ENCODE data around the gene NPPB.

DNA sequence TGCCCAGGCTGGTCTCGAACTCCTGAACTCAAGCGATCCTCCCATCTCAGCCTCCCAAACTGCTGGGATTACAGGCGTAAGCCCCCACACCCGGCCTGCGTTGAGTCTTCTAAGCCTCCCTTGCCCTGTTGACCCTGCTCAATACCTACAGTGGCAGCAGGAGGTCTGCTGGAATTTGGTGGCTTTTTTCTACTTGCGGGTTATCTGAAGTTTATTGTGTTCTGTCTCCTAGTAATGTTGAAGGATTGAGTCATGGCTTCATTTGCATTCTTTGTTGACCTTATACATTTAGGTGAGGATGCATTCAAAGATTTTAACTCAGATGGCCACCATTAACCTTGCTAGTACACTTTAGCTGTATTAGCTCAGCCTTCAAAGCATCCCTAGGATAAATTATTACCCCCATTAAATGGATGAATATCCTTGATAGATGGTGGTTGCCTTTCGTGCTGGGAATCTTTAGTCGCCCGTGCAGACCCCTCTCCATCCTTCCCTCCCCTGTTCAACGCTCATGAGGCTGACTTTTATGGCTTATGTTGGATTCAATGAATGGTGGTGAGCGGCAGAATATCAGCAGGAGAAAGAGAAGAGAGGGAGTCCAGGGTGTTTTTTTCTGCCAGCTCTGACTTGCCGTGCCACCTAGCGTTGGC lies 9.7 kb upstream of the NPPB start:
- TF ChIP-seq, protein P1, sequence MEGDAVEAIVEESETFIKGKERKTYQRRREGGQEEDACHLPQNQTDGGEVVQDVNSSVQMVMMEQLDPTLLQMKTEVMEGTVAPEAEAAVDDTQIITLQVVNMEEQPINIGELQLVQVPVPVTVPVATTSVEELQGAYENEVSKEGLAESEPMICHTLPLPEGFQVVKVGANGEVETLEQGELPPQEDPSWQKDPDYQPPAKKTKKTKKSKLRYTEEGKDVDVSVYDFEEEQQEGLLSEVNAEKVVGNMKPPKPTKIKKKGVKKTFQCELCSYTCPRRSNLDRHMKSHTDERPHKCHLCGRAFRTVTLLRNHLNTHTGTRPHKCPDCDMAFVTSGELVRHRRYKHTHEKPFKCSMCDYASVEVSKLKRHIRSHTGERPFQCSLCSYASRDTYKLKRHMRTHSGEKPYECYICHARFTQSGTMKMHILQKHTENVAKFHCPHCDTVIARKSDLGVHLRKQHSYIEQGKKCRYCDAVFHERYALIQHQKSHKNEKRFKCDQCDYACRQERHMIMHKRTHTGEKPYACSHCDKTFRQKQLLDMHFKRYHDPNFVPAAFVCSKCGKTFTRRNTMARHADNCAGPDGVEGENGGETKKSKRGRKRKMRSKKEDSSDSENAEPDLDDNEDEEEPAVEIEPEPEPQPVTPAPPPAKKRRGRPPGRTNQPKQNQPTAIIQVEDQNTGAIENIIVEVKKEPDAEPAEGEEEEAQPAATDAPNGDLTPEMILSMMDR (IDR thresholded peaks at IDR 0.05) = no peak
- TF ChIP-seq POLR2A (IDR thresholded peaks at IDR 0.05) = no peak

Measured in tibial nerve (tissue), 3 donors.